GM19099 (cell line): ENCODE data around the gene REPS2.

Experiments
- POLR2A ChIP-seq: IDR thresholded peaks from 3 replicates; pipeline ENCODE4 v1.6.1; 2011; ENCODE audit warnings: low read depth; ENCODE audit not compliant: insufficient read length; ENCODE audit errors: extremely low read depth

The REPS2 gene

DNA sequence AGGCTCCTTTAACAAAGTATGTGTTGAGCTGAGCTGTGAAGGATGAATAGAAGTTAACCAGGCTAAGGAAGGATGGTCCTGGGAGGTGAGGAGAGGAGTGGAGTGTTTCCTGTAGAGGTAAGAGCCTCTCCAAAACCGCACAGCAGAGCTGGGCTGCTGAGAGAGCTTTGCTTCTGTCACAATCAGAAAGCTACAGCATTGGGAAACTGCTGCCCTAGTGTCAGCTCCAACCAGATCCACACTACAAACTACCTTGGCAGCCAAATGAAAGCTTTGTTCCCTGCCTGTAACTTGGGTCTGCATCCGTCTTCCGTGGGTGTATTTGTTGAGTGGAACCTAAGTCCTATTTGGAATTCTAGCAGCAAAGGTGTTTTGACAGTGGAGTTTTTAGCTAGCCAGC is 91.8 kb downstream of the REPS2 start:
- TF ChIP-seq POLR2A: no peak

DNA sequence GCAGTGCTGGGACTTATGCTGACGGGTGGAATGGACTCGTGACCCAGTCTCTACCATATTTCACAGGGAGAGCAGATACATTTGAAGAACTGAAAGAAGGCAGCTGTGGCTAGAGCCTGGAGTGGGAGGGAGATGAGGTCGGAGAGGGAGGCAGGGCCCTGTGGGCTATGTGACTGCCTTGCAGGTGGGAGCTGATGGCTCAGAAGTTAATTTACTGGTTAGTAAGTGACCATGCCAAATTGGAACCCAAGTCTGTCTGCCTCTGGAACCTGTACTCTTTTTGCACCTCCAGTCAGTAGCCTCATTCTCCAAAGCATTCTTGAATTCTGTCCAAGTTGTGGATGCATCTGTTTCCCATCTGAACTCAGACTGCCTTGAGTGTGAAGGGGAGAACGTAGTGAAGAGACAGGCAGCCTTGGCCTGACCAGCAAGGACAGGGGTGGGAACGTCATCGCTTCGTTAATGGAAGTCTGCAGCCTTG is 92.3 kb downstream of the REPS2 start:
- TF ChIP-seq POLR2A: no peak

DNA sequence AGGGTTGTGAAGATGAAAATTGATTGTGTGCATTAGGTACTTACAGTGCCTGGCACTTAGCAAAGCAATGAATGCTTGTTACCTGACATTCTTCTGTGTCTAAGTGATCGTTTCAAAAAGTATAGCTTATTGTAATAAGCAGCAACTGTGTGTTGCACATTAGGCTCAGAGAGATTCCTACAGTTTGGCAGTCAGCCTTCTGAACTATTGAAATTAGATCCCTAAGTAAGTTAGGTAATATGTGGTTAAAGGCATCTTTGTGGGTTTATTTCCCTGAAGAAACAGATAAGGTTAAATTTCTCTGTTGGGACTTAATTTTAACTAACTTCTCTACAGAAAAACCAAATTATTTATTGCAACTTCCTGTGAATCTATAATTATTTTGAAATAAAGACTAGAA is 93.4 kb downstream of the REPS2 start:
- no peak for TF ChIP-seq POLR2A

DNA sequence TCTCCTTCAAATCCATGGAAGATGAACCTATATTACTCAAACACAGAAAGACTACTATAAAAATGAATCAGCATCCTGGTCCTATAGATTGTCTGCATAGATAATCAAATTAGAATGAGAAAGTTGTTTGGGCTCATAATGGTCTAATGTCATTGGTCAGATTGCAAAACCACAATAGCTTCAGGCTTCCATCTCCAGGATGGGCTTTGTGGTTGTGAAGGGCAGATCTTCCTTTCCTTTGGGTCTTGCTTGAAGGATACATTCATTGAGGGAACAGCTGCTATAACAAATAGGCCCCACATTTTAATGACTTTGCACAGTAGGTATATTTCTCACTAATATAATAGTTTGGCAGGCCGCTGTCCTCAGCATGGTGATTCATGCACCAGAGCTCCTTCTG is 94.3 kb downstream of the REPS2 start:
- TF ChIP-seq POLR2A: no peak

DNA sequence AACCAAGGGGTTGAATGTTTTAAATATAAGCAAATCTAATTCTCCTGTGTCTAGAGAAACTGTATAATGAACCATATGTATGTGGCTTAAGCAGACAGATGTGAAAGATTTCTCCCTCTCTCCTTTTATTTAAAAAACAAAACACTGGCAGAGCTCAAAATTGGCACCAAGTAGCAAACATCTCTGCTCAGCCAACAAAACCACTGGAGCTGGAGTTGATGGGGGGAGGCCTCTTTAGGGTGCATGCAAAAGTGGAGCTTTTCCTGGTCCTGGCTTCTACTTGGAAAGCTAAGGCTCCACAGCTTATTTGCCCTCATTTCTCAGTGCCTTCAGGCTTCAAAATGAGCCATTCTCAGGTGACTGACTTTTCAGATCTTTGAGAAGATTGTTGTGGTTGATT is 95.6 kb downstream of the REPS2 start:
- TF ChIP-seq POLR2A: no peak

DNA sequence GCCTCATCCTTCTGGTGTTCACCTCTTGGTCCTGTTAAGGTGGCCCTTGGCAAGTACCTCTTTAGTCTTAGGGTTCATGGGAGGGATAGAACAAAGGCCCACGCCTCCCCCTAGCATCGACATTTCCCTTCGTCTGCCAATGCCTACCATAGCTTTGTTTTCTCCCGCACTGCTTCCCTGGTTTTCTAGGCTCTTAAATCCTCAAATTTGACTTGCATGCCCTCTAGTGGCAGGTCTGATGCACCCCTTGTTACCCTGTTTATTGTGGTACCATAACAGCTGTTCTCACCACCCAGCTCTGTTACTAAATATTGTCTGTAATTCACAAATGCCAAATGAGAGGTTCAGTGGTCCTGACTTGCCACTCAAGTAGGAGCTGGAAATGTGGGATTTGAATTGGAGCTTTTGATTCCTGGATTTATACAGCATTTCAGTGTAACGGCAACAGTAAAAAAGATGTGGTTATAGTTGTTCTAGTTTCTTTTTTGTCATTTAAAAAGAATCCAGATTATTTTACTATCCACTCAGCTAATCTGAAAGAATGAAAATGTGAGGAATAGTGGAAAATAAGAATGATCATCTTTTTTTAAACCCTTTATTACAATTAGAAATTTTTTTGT is 100.1 kb downstream of the REPS2 start:
- no peak for TF ChIP-seq POLR2A

DNA sequence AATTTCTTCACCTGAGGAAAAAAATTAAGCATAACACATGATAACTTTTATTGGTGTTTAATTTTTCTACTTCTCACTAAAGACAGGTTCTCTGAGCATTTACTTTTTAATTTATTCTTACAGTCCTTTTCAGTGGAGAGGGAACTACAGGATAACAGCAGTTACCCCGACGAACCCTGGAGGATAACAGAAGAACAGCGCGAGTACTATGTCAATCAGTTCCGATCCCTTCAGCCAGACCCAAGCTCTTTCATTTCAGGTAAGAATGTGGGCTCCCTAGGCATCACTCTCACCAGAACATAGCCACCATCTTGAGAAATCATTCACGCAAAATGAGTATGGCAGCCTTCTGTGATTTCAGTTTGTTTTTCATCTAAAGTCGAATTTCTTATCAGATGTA is 100.8 kb downstream of the REPS2 start:
- no peak for TF ChIP-seq POLR2A

DNA sequence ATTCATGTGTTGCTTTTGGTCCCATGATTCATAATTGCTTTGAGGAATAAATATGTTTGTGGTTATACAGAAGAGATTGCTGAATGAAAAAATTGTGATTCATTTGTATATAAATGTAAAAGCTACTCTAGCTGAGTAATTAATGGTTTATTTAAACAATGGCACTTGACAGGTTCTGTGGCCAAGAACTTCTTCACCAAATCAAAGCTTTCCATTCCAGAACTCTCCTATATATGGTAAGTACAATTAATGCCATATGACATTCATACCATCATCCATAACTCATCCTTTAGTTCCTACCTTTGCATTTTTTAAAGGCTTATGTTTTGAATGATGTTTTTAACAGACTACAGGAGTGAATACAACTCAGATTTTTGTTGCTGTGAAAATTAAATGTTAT is 105.8 kb downstream of the REPS2 start:
- TF ChIP-seq POLR2A: no peak

DNA sequence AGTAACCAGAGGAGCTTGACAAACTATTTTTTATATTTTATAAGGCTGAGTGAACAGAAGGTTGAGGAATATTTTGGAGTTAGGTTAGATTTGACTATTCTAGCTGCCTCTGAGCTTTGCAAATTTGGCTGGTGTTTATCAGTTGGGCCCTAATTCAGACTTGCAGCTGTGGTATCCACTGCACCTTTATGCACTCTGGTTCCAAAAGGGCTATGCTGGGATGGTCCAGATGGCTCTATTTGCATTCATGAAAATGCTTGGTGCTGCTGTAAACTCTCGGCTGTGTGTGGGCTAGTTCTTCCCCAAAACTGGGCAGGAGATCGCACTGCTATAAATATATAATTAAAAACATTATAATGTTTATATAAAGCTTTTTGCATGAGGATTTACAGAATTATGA is 106.3 kb downstream of the REPS2 start:
- TF ChIP-seq POLR2A: no peak

DNA sequence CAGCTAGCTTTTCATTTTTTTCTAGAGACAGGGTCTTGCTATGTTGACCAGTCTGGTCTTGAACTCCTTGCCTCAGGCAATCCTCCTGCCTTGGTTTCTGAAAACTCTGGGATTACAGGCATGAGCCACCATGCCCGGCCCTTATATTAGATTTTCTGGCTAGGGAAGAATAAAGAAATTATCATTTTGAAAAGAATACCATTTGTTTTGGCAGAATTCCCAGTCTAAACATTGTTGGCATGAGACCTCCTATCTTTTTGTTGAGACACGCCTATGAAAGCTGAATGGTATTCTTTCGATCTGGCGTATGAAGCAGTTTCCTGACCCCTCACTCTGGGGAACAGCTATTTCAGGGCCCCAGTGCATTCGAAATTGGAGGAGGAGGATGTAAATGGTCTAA is 107.0 kb downstream of the REPS2 start:
- no peak for TF ChIP-seq POLR2A

DNA sequence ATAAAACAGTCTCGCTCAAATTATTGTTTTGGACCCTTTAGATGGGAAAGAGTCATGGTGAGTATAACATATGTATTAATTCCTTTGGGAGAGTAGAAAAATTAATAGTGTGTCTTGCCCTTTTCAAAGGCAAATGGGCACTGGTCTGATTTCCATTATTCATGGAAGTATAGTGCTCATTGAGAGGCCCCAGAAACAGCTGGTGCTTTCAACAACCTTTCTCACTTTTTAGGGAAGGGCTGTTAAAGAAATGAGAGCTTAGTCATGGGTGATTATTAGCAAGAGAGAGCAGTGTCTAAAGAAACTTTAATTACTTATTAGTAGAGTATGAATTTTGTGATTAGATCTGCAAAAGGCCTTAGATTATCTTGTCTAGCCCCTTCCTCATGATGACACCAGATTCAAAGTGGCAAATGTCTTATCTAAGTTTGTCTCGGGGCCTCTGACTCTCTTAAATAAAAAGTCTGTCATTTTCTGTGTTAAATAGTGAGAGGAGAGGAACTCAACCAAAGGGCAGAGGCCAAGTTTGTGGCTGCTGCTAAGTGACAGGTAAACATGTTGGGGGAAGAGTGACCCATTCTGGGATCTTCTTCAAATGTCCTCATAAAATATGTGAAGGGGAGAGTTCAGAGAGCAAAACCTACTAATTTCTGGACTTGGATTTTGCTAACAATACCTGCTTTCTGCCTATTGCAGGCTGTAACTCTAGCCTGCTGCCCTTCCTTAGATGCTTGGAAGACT is 110.6 kb downstream of the REPS2 start:
- no peak for TF ChIP-seq POLR2A

DNA sequence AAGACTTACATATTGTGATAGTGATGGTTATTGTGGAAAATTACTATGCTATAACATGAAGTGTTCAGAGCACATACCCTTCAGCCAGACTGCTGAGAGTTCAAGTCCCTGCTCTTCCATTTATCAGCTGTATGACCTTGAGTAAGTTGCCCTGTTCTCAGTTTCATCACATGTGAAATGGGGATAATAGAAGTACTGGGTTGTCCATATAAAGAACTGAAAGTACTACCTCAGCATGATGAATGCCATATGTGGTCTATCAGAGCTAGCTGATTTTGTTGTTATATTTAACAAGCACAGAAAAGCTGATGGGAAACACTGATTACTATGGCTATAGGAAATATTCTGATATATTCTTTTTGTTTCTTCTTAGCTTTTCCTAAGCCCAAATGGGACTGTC is 115.6 kb downstream of the REPS2 start:
- no peak for TF ChIP-seq POLR2A

DNA sequence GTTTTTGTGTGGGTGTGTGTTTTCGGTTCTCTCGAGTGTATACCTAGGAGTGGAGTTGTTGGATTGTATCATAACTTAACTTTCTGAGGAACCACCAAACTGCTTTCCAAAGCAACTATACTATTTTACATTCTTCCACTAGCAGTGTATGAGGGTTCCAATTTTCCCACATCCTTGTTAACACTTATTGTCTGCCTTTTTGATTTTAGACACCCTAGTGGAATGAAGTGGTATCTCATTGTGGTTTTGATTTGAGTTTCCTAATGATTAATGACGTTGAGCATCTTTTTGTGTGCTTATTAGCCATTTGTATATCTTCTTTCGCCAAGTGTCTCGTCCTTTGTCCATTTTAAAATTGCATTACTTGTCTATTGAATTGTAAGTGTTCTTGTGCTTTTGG is 118.6 kb downstream of the REPS2 start:
- TF ChIP-seq POLR2A: no peak

DNA sequence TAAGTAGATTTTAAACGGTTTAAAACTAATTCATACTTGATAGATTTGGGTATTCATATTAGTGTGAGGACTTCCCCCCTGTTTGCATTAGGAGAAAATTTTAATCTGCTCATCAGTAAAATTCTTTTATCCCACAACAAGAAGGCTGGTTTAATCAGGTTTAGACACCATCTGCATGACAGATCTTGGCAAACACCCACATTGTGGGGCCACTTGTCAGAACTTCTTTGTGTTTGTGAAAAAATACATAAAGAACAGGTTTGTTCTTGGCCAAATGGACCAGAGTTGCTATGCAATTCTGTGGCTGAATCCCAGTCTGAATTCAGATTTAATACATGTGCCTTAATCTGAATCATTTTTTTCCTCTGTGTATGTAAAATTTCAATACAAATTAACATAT is 121.1 kb downstream of the REPS2 start:
- TF ChIP-seq POLR2A: no peak

DNA sequence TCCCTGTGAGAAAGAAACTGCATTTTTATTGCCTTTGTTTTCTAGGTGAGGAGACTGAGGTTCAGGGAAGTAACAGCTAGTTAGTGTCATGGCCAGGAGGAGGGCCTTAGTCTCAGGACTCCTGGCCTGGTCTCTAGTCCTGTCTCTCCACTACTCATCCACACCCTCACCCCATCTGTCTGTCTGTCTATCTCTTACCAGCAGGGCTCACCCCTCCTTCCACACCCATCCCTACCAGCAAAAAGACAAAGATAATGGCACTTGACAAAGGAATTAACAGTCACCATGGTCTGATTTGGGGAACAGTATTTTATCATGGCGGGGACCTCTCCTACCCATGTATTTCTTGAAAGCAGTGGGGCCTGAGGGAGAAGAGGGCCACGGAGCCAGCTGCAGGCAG is 125.8 kb downstream of the REPS2 start:
- no peak for TF ChIP-seq POLR2A

DNA sequence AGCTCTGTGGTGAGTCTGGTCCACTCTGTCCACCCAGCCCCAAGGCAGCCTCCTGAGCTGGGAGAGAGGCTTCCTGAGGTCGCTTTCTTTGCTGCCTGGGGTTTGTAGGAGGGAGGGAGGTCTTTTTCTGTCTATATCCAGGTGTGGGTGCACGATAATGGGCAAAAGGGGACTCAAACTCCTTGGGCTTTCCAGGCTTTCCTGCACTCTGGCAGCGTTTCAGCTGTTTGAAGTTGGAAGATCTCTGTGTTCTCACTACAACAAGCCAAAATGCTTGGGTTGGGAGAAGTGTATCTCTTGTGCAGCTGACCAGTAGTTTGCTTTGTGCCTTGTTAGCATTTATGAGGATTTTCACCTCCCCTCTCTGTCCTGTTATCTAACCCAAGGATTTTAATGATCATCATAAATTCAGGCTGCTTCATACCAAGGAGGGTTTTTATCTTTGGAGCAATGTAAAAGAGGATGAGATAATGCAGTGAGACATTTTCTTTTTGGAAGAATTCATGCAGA is 126.3 kb downstream of the REPS2 start:
- TF ChIP-seq POLR2A: no peak
